SH-SY5Y (cell line): ENCODE measurements around the gene ARSJ.

ENCODE experiments used
- GATA2 ChIP-seq: IDR thresholded peaks from 2 replicates; pipeline ENCODE4 v1.6.1; 2011; ENCODE audit warnings: mild to moderate bottlenecking, low read depth, low read length
- GATA3 ChIP-seq: IDR thresholded peaks from 2 replicates; pipeline ENCODE4 v1.6.1; 2011; ENCODE audit warnings: low read depth, mild to moderate bottlenecking, low read length, moderate library complexity

DNA sequence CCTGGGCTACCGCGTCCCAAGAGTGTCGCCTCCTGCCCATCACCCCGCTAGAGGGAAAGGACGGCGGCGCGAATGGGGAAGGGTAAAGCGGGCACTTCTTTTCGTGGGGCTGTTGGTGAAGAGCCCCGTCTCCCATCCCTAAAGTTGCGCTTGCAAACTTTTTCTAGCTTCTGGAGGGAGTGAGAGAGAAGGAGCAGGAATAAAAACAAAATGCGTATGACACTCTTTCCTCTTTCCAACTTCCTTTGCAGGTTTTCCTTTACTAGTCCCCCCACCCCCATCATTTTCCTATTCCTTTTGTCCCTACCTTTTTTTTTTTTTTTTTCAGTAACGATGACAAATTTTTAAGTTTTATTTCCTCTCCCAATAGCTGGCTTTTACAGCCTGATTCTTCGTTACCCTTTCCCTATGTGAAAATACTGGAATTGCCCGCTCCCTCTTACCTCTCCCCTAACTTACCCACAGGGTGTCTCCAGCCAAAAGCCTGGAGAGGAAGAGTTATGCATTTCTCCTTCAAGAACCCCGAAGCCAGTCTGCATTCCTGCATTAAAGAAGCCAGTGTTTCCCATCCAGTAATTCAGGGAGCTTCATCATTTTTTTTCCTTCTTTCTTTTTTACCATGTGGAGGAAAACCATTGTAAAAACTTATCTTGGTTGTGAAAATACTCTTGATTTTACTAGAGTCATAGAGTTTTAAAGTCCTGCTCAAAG lies 613 bp upstream of the ARSJ start:
- no peak for TF ChIP-seq GATA2
- TF ChIP-seq GATA3, result no peak
